HL-60/S4 treated with retinoic acid at 250 ng/mL for 4 days and 3 days (cell line): ENCODE data around the gene PLAAT5.

Source experiments
- in situ Hi-C: fragments of 300-500 bp; cut with MboI; formaldehyde crosslinking; loops from 2 replicates; pipeline ENCODE4 v1.7.0; 2022; ENCODE audit warnings: low sequenced_read_pairs

Gene PLAAT5

GRCh38 chr11:63512816-63513215 lies 21.8 kb upstream of the PLAAT5 start:
- in situ Hi-C loops: no loop called here

- in situ Hi-C loops: no loop called here
Measured at GRCh38 chr11:63511048-63511748, 20.2 kb upstream of the PLAAT5 start.

GRCh38 chr11:63510360-63511047 lies 19.5 kb upstream of the PLAAT5 start:
- in situ Hi-C loops: no loop called here

GRCh38 chr11:63508745-63509144 lies 17.8 kb upstream of the PLAAT5 start:
- in situ Hi-C loops: no loop called here

- in situ Hi-C loops: no loop called here
Measured at GRCh38 chr11:63508009-63508408, 17.0 kb upstream of the PLAAT5 start.

- in situ Hi-C loops: no loop called here
Measured at GRCh38 chr11:63507511-63507910, 16.5 kb upstream of the PLAAT5 start.

- in situ Hi-C loops: no loop called here
Measured at GRCh38 chr11:63506876-63507275, 15.9 kb upstream of the PLAAT5 start.

- in situ Hi-C loops: no loop called here
Measured at GRCh38 chr11:63505857-63506528, 15.0 kb upstream of the PLAAT5 start, which contains the start of gene LGALS12. TSS of gene LGALS12 (plus strand) at chr11:63506084. CDS start at chr11:63506459, 375 bp downstream.

GRCh38 chr11:63504933-63505586 lies 14.1 kb upstream of the PLAAT5 start:
- in situ Hi-C loops: no loop called here

- in situ Hi-C loops: no loop called here
Measured at GRCh38 chr11:63504054-63504453, 13.1 kb upstream of the PLAAT5 start.

- in situ Hi-C loops: no loop called here
Measured at GRCh38 chr11:63503492-63503891, 12.5 kb upstream of the PLAAT5 start.

GRCh38 chr11:63502252-63502820 lies 11.4 kb upstream of the PLAAT5 start:
- in situ Hi-C loops: no loop called here

GRCh38 chr11:63501236-63501635 lies 10.3 kb upstream of the PLAAT5 start:
- in situ Hi-C loops: no loop called here

GRCh38 chr11:63499874-63500273 lies 8.9 kb upstream of the PLAAT5 start:
- in situ Hi-C loops: no loop called here

GRCh38 chr11:63494975-63495374 lies 4.0 kb upstream of the PLAAT5 start:
- in situ Hi-C loops: no loop called here

- in situ Hi-C loops: no loop called here
Measured at GRCh38 chr11:63493127-63493526, 2.2 kb upstream of the PLAAT5 start.

GRCh38 chr11:63492441-63492840 lies 1.5 kb upstream of the PLAAT5 start:
- in situ Hi-C loops: no loop called here

- in situ Hi-C loops: no loop called here
Measured at GRCh38 chr11:63491636-63492372, 837 bp upstream of the PLAAT5 start.

GRCh38 chr11:63491240-63491587 lies 247 bp upstream of the PLAAT5 start:
- in situ Hi-C loops: no loop called here

GRCh38 chr11:63489879-63490278 lies 1.1 kb downstream of the PLAAT5 start:
- in situ Hi-C loops: no loop called here
